ENCODE data around the gene EYA2. TPM values are rescaled to one million over a fixed set of nuclear protein-coding genes. Genes with fewer than 3 reads are reported as not detected.

EYA2 gene
- total RNA-seq, 1 donor from 2014 or later, result 94.1 TPM

DNA sequence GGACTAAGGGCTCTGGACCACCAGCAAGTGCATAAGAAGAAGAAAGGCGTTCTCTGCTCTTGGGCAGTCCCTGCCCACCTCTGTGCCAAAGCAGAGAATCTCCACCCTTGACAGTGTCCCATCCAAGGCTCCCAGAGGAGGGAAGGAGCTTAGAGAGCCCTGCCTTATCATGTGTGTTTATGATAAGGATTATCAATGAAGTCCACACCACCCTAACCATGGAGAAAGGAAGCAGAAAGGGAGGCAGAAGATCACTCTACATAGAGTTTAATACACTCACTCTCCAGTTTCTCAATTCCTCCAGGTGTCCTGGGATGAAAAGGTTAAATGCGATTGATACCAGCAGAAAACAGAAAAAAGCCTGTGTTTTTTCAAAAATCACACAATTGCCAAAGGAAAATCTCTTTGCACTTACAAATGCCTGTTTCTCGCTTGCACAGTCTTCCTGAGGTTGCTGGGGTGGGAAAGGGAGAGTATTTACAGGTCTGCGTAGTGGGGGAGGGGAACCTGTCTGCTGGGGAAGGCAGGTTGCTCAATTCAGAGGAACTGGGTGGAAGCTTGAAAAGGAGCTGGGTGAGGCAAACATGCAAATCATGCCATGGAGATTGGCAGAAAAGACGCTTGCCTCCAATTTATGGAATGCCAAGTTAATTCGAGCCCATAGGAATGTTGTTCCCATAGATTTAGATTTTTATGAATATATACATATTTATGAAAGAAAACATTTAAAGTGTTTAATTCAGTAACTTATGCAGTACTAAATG, 104.0 kb downstream of the EYA2 start:
- Mint-ChIP-seq H3K27me3 (ENCODE audit: unreplicated experiment) (peaks cover 9% of the 10 kb centered on the region), H3K9me3 (ENCODE audit: unreplicated experiment) (peaks cover 6% of the 10 kb centered on the region), H3K4me3 (ENCODE audit: unreplicated experiment) (no peak overlapping the region), H3K36me3 (ENCODE audit: unreplicated experiment) (peaks cover 18% of the 10 kb centered on the region), H3K4me1 (ENCODE audit: low read depth, unreplicated experiment) (peaks cover 25% of the 10 kb centered on the region), H3K27ac (ENCODE audit: unreplicated experiment) (peak overlapping the region; percentile 17)
- no peak for DNase-seq
- TF ChIP-seq, protein P1, sequence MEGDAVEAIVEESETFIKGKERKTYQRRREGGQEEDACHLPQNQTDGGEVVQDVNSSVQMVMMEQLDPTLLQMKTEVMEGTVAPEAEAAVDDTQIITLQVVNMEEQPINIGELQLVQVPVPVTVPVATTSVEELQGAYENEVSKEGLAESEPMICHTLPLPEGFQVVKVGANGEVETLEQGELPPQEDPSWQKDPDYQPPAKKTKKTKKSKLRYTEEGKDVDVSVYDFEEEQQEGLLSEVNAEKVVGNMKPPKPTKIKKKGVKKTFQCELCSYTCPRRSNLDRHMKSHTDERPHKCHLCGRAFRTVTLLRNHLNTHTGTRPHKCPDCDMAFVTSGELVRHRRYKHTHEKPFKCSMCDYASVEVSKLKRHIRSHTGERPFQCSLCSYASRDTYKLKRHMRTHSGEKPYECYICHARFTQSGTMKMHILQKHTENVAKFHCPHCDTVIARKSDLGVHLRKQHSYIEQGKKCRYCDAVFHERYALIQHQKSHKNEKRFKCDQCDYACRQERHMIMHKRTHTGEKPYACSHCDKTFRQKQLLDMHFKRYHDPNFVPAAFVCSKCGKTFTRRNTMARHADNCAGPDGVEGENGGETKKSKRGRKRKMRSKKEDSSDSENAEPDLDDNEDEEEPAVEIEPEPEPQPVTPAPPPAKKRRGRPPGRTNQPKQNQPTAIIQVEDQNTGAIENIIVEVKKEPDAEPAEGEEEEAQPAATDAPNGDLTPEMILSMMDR (IDR thresholded peaks at IDR 0.05; ENCODE audit: partially characterized antibody, unreplicated experiment), result no peak

- TF ChIP-seq, protein P1 (IDR thresholded peaks at IDR 0.05; ENCODE audit: partially characterized antibody, unreplicated experiment), result no peak
- peaks cover 20% of the 10 kb centered on the region for H3K4me1 Mint-ChIP-seq (ENCODE audit: low read depth, unreplicated experiment)
Measured at GRCh38 chr20:46999801-47000465, 105.3 kb downstream of the EYA2 start.

DNA sequence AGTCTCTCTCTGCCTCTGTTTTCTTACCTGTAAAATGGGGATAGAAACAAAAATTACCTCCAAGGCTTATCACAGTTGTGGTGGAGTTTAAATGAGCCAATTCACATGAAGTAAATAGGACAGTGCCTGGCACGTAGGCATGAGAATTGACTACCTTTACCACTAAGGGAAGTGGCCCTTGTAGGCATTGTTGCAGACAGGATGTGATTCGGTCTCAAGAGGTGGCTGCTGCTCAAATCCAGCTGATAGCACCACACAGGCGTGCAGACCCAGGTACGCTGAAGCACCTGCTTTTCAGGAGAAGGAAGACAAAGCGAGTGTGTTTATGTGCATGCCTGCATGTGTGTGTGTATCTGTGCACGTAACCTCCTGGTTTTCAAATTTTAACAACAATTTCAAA, 108.6 kb downstream of the EYA2 start:
- peaks cover 11% of the 10 kb centered on the region for H3K9me3 Mint-ChIP-seq (ENCODE audit: unreplicated experiment)
- H3K4me1 Mint-ChIP-seq (ENCODE audit: low read depth, unreplicated experiment), result peaks cover 13% of the 10 kb centered on the region
- H3K27ac Mint-ChIP-seq (ENCODE audit: unreplicated experiment), result no peak overlapping the region
- no peak overlapping the region for H3K4me3 Mint-ChIP-seq (ENCODE audit: unreplicated experiment)
- DNase-seq, result no peak
- H3K36me3 Mint-ChIP-seq (ENCODE audit: unreplicated experiment), result peaks cover 35% of the 10 kb centered on the region
- TF ChIP-seq, protein P1 (IDR thresholded peaks at IDR 0.05; ENCODE audit: partially characterized antibody, unreplicated experiment), result no peak
- peaks cover 17% of the 10 kb centered on the region for H3K27me3 Mint-ChIP-seq (ENCODE audit: unreplicated experiment)

More at GRCh38 chr20:46999801-47000465, 105.3 kb downstream of the EYA2 start:
- Mint-ChIP-seq H3K27me3 (ENCODE audit: unreplicated experiment) (peaks cover 12% of the 10 kb centered on the region), H3K27ac (ENCODE audit: unreplicated experiment) (no peak overlapping the region), H3K4me3 (ENCODE audit: unreplicated experiment) (no peak overlapping the region), H3K36me3 (ENCODE audit: unreplicated experiment) (peaks cover 30% of the 10 kb centered on the region), H3K9me3 (ENCODE audit: unreplicated experiment) (peaks cover 9% of the 10 kb centered on the region)
- DNase-seq, result no peak

DNA sequence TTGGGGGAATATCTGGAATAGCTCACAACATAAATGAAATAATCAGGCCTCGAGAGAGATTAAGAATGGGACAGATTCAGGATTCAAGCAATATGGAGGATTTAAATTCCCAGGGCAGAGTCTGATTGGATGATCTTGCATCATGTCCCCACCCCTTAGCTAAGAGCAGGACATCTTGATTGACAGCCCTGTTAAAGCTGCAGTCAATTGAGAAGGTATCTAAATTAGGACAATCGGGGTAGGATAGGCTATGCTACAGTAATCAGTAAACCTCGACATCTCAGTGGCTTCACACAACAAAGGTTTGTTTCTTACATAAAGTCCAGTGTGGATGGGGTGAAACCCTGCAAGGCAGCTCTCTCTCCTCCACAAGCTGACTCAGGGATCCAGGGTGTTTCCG, 109.5 kb downstream of the EYA2 start:
- Mint-ChIP-seq H3K36me3 (ENCODE audit: unreplicated experiment) (peaks cover 35% of the 10 kb centered on the region), H3K27ac (ENCODE audit: unreplicated experiment) (peak overlapping the region; percentile 33), H3K9me3 (ENCODE audit: unreplicated experiment) (peaks cover 11% of the 10 kb centered on the region), H3K27me3 (ENCODE audit: unreplicated experiment) (peaks cover 14% of the 10 kb centered on the region), H3K4me3 (ENCODE audit: unreplicated experiment) (no peak overlapping the region), H3K4me1 (ENCODE audit: low read depth, unreplicated experiment) (peaks cover 7% of the 10 kb centered on the region)
- no peak for DNase-seq
- TF ChIP-seq, protein P1 (IDR thresholded peaks at IDR 0.05; ENCODE audit: partially characterized antibody, unreplicated experiment), result no peak

All from glutamatergic neuron (in vitro differentiated cells).